Forelimb muscle (tissue), 1 donor: ENCODE measurements around the gene KRT33A. TPM values are rescaled to one million over a fixed set of nuclear protein-coding genes. Genes with fewer than 3 reads are reported as not detected.

Experiments used
- DNase-seq: peaks from one replicate; pipeline ENCODE4 v3.0.0-alpha.2; 2013; ENCODE audit warnings: low read depth
- polyA plus RNA-seq: library from polyadenylated mRNA; unstranded; fragments of 120-200 nt; gene quantifications from one replicate; pipeline ENCODE4 v1.2.1, GENCODE V29; 2013; ENCODE audit not compliant: insufficient read length

The KRT33A gene
- polyA plus RNA-seq, 1 donor: not detected

DNA sequence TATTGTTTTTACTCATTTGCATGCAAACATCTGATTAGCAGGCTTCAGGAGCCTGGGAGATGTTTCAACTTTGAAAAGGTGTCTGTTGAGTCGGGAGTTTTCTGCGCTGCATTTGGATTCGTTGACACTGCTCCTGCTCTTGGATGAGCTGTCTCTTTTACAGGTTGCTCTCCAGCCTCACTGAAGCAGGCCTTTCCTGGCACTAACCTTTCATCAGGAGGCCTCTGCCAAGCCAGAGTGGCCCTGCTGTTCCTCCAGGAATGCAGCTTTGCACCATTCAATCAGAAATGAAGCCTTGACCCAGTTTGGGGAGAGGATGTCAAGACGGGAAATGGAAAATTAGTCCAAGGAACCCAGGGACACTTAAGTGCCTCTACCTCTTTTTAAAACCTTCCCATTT lies 47.6 kb downstream of the KRT33A start:
- no peak for DNase-seq

DNA sequence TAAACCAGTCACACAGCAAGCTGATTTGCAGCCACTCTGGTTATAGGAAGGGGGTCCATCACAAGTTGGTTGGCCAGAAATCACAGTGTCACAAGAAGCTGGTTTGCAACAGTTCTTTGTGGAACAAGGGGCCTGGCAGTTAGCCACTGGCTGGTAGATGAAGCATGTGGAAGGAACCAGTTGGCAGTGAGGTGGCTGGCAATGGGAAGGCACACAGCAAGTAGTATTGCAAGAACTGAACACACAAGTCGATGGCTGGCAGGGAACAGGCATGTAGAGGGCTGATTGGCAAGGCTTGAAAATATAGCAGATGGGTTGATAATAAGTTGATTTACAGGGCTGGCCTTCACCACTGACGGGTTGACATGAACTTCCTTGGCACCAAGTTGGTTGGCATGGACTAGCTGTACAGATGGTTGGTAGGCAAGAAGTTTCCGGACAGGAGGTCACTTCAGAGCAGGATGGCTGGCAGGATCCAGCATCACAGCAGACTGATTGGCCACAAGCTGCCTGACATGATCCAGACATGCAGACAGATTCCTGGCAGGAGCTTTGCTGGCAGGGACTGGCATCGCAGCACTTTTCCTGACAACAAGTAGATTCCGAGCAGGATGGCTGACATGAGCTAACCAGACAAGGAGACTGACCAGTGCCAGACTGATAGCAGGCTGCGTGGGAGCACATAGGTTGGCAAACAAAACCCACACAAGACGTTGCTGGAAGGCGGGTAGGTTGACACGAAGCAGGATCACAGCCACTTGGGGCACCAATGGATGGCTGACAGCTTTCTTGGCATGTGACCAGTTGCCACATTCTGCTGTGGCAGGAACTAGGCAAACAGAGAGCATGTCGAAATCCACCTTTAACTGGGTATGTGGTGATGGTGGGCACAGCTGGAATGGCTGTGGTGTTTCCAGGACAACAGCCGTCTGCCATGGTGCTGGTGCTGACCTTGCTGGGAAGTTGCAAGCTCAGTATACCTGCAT lies 48.4 kb downstream of the KRT33A start, which contains the start of gene KRTAP29-1:
Gene KRTAP29-1, minus strand, starts transcription at position 936 of the 986 bp plus-strand sequence. Its CDS starts 0 bp downstream, at position 936.
- no peak for DNase-seq

DNA sequence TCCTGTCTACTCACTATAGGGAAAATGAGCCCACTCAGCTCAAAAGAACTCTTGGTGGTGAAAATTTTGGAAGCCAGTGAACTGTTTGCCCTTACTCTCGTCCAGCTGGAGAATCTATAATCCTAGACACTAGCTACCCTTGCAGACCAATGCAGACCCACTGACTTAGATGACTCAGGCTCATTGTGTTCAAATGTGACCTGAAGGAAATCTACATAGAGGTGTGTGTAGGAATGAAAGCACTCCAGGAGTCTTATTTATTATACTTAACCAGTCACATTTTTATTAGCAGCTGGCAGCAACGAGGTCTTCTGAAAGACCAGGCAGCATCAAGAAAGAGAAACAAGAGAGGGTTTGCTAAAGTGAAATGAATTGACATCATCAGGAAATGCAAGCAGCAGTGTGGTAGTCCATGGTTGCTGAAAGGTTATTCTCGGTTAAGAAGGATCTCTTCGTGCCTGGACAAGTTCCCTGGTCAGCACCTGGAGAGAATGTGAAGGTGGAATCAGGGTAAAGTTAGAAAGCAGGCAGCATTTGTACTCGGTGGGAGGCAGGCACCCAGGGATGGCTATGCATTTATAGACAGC lies 49.3 kb downstream of the KRT33A start:
- DNase-seq: no peak

DNA sequence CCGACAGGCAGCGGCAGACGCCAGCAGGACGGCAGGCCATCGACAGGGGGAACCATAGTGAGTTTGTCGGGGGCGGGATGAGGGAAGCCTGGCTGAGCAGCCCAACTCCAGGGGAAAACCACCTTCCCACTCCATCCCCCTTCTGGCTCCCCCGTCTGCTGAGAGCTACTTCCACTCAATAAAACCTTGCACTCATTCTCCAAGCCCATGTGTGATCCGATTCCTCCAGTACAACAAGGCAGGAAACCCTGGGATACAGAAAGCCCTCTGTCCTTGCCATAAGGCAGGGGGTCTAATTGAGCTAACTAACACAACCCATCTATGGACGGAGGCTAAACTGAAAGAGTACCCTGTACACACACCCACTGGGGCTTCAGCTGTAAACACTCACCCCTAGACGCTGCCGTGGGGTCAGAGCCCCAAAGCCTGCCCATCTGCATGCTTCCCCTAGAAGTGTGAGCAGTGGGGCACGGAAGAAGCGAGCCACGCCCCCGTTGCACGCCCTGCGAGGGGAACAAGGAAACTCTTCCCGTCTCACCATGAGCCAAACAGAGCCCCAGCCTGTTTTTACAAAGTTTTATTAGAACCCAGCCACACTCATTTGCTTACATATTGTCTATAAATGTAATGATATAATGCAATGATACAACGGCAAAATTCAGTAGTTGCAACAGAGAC lies 52.0 kb downstream of the KRT33A start:
- no peak for DNase-seq

DNA sequence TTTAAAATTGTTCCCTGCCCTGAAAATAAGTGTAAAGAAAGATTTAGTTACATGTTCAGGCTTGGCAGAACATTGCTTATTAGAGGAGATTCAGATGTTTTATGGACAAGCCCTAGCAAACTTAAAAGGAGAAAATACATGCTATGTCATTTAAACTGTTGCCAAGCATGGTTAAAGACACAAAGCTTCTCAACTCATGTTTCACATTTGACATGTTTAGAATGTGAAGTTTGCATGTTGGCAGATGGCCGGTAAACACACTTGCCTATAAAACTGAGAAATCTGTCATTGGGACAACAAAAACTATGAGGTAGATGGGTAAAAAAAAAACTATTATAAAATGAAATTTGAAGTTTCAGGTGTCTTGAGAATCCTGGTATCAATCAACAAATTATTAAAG lies 53.8 kb downstream of the KRT33A start:
- no peak for DNase-seq

Other genes with a start within 250 kb of the KRT33A start
- gene KRTAP4-16, start 248.6 kb downstream of the KRT33A start, polyA plus RNA-seq: not detected
- gene KRTAP4-9, start 245.4 kb downstream of the KRT33A start, polyA plus RNA-seq: not detected
- gene KRTAP4-11, start 232.5 kb downstream of the KRT33A start, polyA plus RNA-seq: not detected
- gene KRTAP4-12, start 226.6 kb downstream of the KRT33A start, polyA plus RNA-seq: not detected
- gene KRTAP4-6, start 210.3 kb downstream of the KRT33A start, polyA plus RNA-seq: not detected
- not detected for gene KRTAP4-5, start 201.0 kb downstream of the KRT33A start, polyA plus RNA-seq
- gene KRTAP4-4, start 190.1 kb downstream of the KRT33A start, polyA plus RNA-seq: not detected
- gene KRTAP4-3, start 182.6 kb downstream of the KRT33A start, polyA plus RNA-seq: not detected
- not detected for gene KRTAP4-2, start 172.6 kb downstream of the KRT33A start, polyA plus RNA-seq
- gene KRTAP4-1, start 165.9 kb downstream of the KRT33A start, polyA plus RNA-seq: not detected
- not detected for gene KRTAP9-1, start 160.9 kb downstream of the KRT33A start, polyA plus RNA-seq
- not detected for gene KRTAP9-2, start 124.2 kb downstream of the KRT33A start, polyA plus RNA-seq
- not detected for gene KRTAP9-3, start 118.4 kb downstream of the KRT33A start, polyA plus RNA-seq
- not detected for gene KRTAP9-8, start 112.8 kb downstream of the KRT33A start, polyA plus RNA-seq
- gene KRTAP9-4, start 101.1 kb downstream of the KRT33A start, polyA plus RNA-seq: not detected
- gene KRTAP9-9, start 95.4 kb downstream of the KRT33A start, polyA plus RNA-seq: not detected
- 0.22 TPM for gene KRTAP9-6, start 85.5 kb downstream of the KRT33A start, polyA plus RNA-seq
- not detected for gene KRTAP9-7, start 75.1 kb downstream of the KRT33A start, polyA plus RNA-seq
- gene KRTAP29-1, start 48.0 kb downstream of the KRT33A start, polyA plus RNA-seq: not detected
- not detected for gene KRTAP16-1, start 41.5 kb downstream of the KRT33A start, polyA plus RNA-seq
- not detected for gene KRTAP17-1, start 35.1 kb downstream of the KRT33A start, polyA plus RNA-seq
- not detected for gene KRT33B, start 19.0 kb upstream of the KRT33A start, polyA plus RNA-seq
- not detected for gene KRT34, start 31.5 kb upstream of the KRT33A start, polyA plus RNA-seq
- 5.9 TPM for gene KRT31, start 46.8 kb upstream of the KRT33A start, polyA plus RNA-seq
- gene KRT37, start 73.8 kb upstream of the KRT33A start, polyA plus RNA-seq: not detected
- gene KRT38, start 90.2 kb upstream of the KRT33A start, polyA plus RNA-seq: not detected
- not detected for gene KRT32, start 116.6 kb upstream of the KRT33A start, polyA plus RNA-seq
- gene KRT35, start 130.3 kb upstream of the KRT33A start, polyA plus RNA-seq: not detected
- gene KRT36, start 139.1 kb upstream of the KRT33A start, polyA plus RNA-seq: not detected
- gene KRT13, start 154.8 kb upstream of the KRT33A start, polyA plus RNA-seq: not detected
- 0.11 TPM for gene KRT15, start 168.1 kb upstream of the KRT33A start, polyA plus RNA-seq
- gene KRT19, start 177.5 kb upstream of the KRT33A start, polyA plus RNA-seq: 0.28 TPM
- not detected for gene KRT9, start 221.2 kb upstream of the KRT33A start, polyA plus RNA-seq
- not detected for gene KRT14, start 236.1 kb upstream of the KRT33A start, polyA plus RNA-seq